Measurements from ENCODE around the gene DHX9.

GRCh38 chr1:182909578-182909977, 70.4 kb downstream of the DHX9 start:
- TF ChIP-seq NPAS2 (CRISPR knock-in tag; IDR thresholded peaks at IDR 0.05; ENCODE audit: borderline replicate concordance), result no peak
- TF ChIP-seq, protein P1, sequence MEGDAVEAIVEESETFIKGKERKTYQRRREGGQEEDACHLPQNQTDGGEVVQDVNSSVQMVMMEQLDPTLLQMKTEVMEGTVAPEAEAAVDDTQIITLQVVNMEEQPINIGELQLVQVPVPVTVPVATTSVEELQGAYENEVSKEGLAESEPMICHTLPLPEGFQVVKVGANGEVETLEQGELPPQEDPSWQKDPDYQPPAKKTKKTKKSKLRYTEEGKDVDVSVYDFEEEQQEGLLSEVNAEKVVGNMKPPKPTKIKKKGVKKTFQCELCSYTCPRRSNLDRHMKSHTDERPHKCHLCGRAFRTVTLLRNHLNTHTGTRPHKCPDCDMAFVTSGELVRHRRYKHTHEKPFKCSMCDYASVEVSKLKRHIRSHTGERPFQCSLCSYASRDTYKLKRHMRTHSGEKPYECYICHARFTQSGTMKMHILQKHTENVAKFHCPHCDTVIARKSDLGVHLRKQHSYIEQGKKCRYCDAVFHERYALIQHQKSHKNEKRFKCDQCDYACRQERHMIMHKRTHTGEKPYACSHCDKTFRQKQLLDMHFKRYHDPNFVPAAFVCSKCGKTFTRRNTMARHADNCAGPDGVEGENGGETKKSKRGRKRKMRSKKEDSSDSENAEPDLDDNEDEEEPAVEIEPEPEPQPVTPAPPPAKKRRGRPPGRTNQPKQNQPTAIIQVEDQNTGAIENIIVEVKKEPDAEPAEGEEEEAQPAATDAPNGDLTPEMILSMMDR (IDR thresholded peaks at IDR 0.05), result no peak
- no peak for TF ChIP-seq ELK1 (IDR thresholded peaks at IDR 0.05; ENCODE audit: low read depth, low read length)
- TF ChIP-seq JUN (IDR thresholded peaks at IDR 0.05), result no peak
- no peak for TF ChIP-seq POLR2A (IDR thresholded peaks at IDR 0.05; ENCODE audit: low read length)
- no peak for TF ChIP-seq TP53 (CRISPR knock-in tag; IDR thresholded peaks at IDR 0.05)
